Neutrophil (primary cell): ENCODE results near the gene KIZ.

ENCODE experiments used
- H3K27ac ChIP-seq: fragments of 200-600 bp; sonication (generic); 2 replicates; pipeline ENCODE4 v1.5.1; 2016; ENCODE audit warnings: mild to moderate bottlenecking, moderate library complexity
- H3K27me3 ChIP-seq: fragments of 200-600 bp; sonication (generic); 2 replicates; pipeline ENCODE4 v1.6.0; 2016; ENCODE audit warnings: mild to moderate bottlenecking
- H3K36me3 ChIP-seq: fragments of 200-600 bp; sonication (generic); 2 replicates; pipeline ENCODE4 v1.5.1; 2017
- H3K4me1 ChIP-seq, 2 experiments: fragments of 200-600 bp in 1 of 2; sonication (generic) in 1 of 2; 1 replicate in 1 of 2; 2 replicates in 1 of 2; pipeline versions ENCODE4 v1.5.1 to v1.6.1; 2013 to 2016; ENCODE audit warnings: low read depth in 1 of 2, low read length in 1 of 2, mild to moderate bottlenecking in 1 of 2, moderate library complexity in 1 of 2; ENCODE audit not compliant: control insufficient read depth in 1 of 2, insufficient read depth in 1 of 2
- H3K4me3 ChIP-seq, 2 experiments: fragments of 200-600 bp in 1 of 2; sonication (generic) in 1 of 2; 1 replicate in 1 of 2; 2 replicates in 1 of 2; pipeline ENCODE4 v1.5.1; 2013 to 2016; ENCODE audit warnings: low read depth in 1 of 2, low read length in 1 of 2, mild to moderate bottlenecking in 1 of 2, moderate library complexity in 1 of 2
- H3K9me3 ChIP-seq: fragments of 200-600 bp; sonication (generic); 2 replicates; pipeline ENCODE4 v1.5.1; 2016
- CTCF ChIP-seq: fragments of 200-600 bp; sonication (generic); IDR thresholded peaks from 2 replicates; pipeline ENCODE4 v1.5.1; 2016; ENCODE audit warnings: antibody characterized with exemption

Gene KIZ

GRCh38 chr20:21109144-21109543 lies 16.7 kb upstream of the KIZ start:
- Histone ChIP-seq H3K27me3 (peaks cover 100% of the 10 kb centered on the region), H3K9me3 (no peaks in the 10 kb centered on the region), H3K4me1 (peaks cover 0 to 8% of the 10 kb centered on the region in 2 experiments), H3K36me3 (no peaks in the 10 kb centered on the region), H3K4me3 (no peak overlapping the region), H3K27ac (no peak overlapping the region)
- TF ChIP-seq CTCF: no peak

- Histone ChIP-seq H3K4me3 (no peak overlapping the region), H3K9me3 (no peaks in the 10 kb centered on the region), H3K36me3 (no peaks in the 10 kb centered on the region), H3K4me1 (no peaks in the 10 kb centered on the region), H3K27ac (no peak overlapping the region), H3K27me3 (peaks cover 100% of the 10 kb centered on the region)
- TF ChIP-seq CTCF: no peak
Observed at GRCh38 chr20:21110811-21111210, 15.1 kb upstream of the KIZ start.

- Histone ChIP-seq H3K4me3 (no peak overlapping the region), H3K27ac (no peak overlapping the region), H3K4me1 (no peaks in the 10 kb centered on the region), H3K9me3 (no peaks in the 10 kb centered on the region), H3K36me3 (no peaks in the 10 kb centered on the region), H3K27me3 (peaks cover 100% of the 10 kb centered on the region)
- TF ChIP-seq CTCF: no peak
Observed at GRCh38 chr20:21111416-21111815, 14.5 kb upstream of the KIZ start.

- H3K4me3 ChIP-seq: no peak overlapping the region
- TF ChIP-seq CTCF: no peak
- H3K27ac ChIP-seq: no peak overlapping the region
- H3K27me3 ChIP-seq: peaks cover 100% of the 10 kb centered on the region
- no peaks in the 10 kb centered on the region for H3K4me1 ChIP-seq
- no peaks in the 10 kb centered on the region for H3K36me3 ChIP-seq
- H3K9me3 ChIP-seq: no peaks in the 10 kb centered on the region
Observed at GRCh38 chr20:21113697-21114096, 12.2 kb upstream of the KIZ start.

GRCh38 chr20:21114584-21114983 lies 11.3 kb upstream of the KIZ start:
- no peaks in the 10 kb centered on the region for H3K9me3 ChIP-seq
- H3K27ac ChIP-seq: no peak overlapping the region
- no peaks in the 10 kb centered on the region for H3K4me1 ChIP-seq
- TF ChIP-seq CTCF: no peak
- H3K36me3 ChIP-seq: no peaks in the 10 kb centered on the region
- peaks cover 100% of the 10 kb centered on the region for H3K27me3 ChIP-seq
- no peak overlapping the region for H3K4me3 ChIP-seq

- no peak for TF ChIP-seq CTCF
- H3K36me3 ChIP-seq: no peaks in the 10 kb centered on the region
- no peak overlapping the region for H3K27ac ChIP-seq
- no peak overlapping the region for H3K4me3 ChIP-seq
- peaks cover 88% of the 10 kb centered on the region for H3K27me3 ChIP-seq
- no peaks in the 10 kb centered on the region for H3K4me1 ChIP-seq
- no peaks in the 10 kb centered on the region for H3K9me3 ChIP-seq
Observed at GRCh38 chr20:21117521-21117920, 8.4 kb upstream of the KIZ start.
